Measurements from ENCODE around the gene NRSN2. TPM values are rescaled to one million over a fixed set of nuclear protein-coding genes. Genes with fewer than 3 reads are reported as not detected.

Gene NRSN2, protein sequence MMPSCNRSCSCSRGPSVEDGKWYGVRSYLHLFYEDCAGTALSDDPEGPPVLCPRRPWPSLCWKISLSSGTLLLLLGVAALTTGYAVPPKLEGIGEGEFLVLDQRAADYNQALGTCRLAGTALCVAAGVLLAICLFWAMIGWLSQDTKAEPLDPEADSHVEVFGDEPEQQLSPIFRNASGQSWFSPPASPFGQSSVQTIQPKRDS
- total RNA-seq (111 and 190 TPM in 2 replicates), polyA plus RNA-seq (135 and 170 TPM in 2 replicates)

- no peaks in the 10 kb centered on the region for H3K27me3 ChIP-seq
Observed at GRCh38 chr20:346640-347316, at the start of gene NRSN2. Gene NRSN2, plus strand, starts transcription at chr20:347111. Its CDS starts 2,533 bp downstream, at chr20:349644.

DNA sequence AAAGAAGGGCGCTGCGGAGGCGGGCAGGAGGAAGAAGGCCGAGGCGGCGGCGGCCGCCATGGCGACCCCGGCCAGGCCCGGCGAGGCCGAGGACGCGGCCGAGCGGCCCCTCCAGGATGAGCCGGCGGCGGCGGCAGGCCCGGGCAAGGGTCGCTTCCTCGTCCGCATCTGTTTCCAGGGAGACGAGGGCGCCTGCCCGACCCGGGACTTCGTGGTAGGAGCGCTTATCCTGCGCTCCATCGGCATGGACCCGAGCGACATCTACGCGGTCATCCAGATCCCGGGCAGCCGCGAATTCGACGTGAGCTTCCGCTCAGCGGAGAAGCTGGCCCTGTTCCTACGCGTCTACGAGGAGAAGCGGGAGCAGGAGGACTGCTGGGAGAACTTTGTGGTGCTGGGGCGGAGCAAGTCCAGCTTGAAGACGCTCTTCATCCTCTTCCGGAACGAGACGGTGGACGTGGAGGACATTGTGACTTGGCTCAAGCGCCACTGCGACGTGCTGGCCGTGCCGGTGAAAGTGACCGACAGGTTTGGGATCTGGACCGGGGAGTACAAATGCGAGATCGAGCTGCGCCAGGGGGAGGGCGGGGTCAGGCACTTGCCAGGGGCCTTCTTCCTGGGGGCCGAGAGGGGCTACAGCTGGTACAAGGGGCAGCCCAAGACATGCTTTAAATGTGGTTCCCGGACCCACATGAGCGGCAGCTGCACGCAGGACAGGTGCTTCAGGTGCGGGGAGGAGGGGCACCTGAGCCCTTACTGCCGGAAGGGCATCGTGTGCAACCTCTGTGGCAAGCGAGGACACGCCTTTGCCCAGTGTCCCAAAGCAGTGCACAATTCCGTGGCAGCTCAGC, 48.8 kb upstream of the NRSN2 start:
- TF ChIP-seq CTCF (IDR thresholded peaks at IDR 0.05; ENCODE audit: low read depth, low read length), result no peak
- no peaks in the 10 kb centered on the region for H3K27me3 ChIP-seq
- peak overlapping the region; percentile 90 for H3K4me3 ChIP-seq
- H3K9me3 ChIP-seq (ENCODE audit: low read depth), result no peaks in the 10 kb centered on the region
- no peaks in the 10 kb centered on the region for H3K36me3 ChIP-seq
- H3K4me1 ChIP-seq (ENCODE audit: low read depth), result peaks cover 34% of the 10 kb centered on the region
- DNase-seq (ENCODE audit: low read depth in 1 of 2, low spot score in 1 of 2), result peak; percentile 35 to 77
- H3K27ac ChIP-seq, result peak overlapping the region; percentile 96

More at GRCh38 chr20:346640-347316, at the start of gene NRSN2:
- Histone ChIP-seq H3K36me3 (peaks cover 6% of the 10 kb centered on the region), H3K4me3 (peak within 1 kb of the TSS; percentile 79), H3K4me1 (ENCODE audit: low read depth) (peaks cover 10% of the 10 kb centered on the region), H3K27ac (peak within 1 kb of the TSS; percentile 93), H3K9me3 (ENCODE audit: low read depth) (no peaks in the 10 kb centered on the region)
- DNase-seq (ENCODE audit: low read depth in 1 of 2, low spot score in 1 of 2), result peak; percentile 72 to 79
- TF ChIP-seq CTCF (IDR thresholded peaks at IDR 0.05; ENCODE audit: low read depth, low read length), result no peak

DNA sequence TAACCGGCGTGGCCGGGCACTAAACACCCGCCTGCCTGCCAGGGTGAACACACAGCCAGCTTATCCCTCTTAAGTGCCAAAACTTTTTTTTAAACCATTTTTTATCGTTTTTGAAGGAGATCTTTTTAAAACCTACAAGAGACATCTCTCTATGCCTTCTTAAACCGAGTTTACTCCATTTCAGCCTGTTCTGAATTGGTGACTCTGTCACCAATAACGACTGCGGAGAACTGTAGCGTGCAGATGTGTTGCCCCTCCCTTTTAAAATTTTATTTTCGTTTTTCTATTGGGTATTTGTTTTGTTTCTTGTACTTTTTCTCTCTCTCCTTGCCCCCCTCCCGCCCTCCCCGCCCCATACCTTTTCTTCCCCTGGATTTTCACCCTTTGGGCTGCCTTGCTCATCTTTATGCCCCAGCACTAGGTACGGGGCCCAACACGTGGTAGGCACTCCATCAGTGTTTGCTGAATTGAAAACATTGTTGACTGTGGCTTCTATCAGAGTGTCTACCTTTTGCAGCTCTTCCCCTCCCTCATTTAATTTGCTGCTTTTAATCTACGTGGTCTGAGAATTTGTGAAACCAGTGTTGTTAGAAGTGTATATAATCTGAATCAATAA, 48.0 kb upstream of the NRSN2 start:
- DNase-seq (ENCODE audit: low read depth in 1 of 2, low spot score in 1 of 2), result no peak
- H3K27ac ChIP-seq, result peak overlapping the region; percentile 96
- H3K9me3 ChIP-seq (ENCODE audit: low read depth), result no peaks in the 10 kb centered on the region
- peak overlapping the region; percentile 90 for H3K4me3 ChIP-seq
- no peaks in the 10 kb centered on the region for H3K36me3 ChIP-seq
- peaks cover 34% of the 10 kb centered on the region for H3K4me1 ChIP-seq (ENCODE audit: low read depth)
- no peaks in the 10 kb centered on the region for H3K27me3 ChIP-seq
- TF ChIP-seq CTCF (IDR thresholded peaks at IDR 0.05; ENCODE audit: low read depth, low read length), result no peak

GRCh38 chr20:300345-300990, 46.4 kb upstream of the NRSN2 start:
- no peaks in the 10 kb centered on the region for H3K27me3 ChIP-seq
- peaks cover 34% of the 10 kb centered on the region for H3K4me1 ChIP-seq (ENCODE audit: low read depth)
- no peak for TF ChIP-seq CTCF (IDR thresholded peaks at IDR 0.05; ENCODE audit: low read depth, low read length)
- peak overlapping the region; percentile 85 for H3K27ac ChIP-seq
- peak in 1 of 2 donors; percentile 29 for DNase-seq (ENCODE audit: low read depth in 1 of 2, low spot score in 1 of 2)
- no peaks in the 10 kb centered on the region for H3K9me3 ChIP-seq (ENCODE audit: low read depth)
- H3K4me3 ChIP-seq, result peak overlapping the region; percentile 90
- no peaks in the 10 kb centered on the region for H3K36me3 ChIP-seq

Measured in cardiac muscle cell (in vitro differentiated cells and primary cell).